ENCODE measurements around the gene AKNAD1.

Gene AKNAD1

DNA sequence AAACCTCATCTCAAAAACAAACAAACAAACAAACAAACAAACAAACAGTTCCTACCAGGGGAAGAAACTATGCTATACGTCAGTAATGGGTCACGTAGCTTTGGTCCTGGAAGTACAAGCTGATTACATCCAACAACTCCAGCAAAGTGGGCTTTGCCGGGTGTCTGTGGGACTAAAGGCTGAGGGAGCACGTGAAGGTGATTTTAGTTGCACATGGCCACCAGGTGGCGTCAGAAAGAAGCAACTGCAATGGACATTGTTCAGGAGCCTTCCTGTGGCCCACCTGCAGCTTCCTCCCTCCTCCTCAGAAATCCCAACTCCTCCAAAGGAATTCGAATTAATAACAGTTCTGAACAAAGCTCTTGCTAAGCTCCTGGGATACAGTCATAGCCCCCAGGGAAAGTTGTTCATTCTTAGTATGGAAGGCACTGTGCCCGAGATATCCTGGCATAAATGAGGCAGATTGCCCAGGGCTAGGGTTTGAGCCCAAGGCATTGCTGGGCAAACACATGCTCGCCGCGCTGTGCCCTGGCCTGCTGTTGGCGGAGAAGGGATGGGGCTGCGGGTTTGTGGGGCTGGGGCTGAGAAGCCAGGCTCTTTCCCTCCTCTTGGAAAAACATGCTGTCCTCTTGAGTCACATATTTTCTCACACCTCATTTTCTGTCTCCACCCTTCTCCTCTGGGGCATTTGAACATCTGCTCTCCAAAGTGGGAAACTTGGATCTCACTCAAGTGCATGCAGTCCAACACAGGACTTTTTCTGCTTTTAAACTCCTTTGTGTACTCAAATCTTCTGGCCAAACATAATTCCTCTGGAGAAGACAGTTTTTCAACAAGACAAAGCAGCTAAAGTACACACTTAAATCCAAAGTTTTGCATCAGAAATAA lies 28.6 kb downstream of the AKNAD1 start:
- Histone ChIP-seq H3K79me2 (no peaks in the 10 kb centered on the region), H3K4me2 (ENCODE audit: low read length) (peak overlapping the region; percentile 33), H3K27me3 (ENCODE audit: control insufficient read depth, insufficient read depth, low read length) (no peaks in the 10 kb centered on the region), H3K4me1 (peaks cover 16% of the 10 kb centered on the region), H3K9me3 (ENCODE audit: control insufficient read depth, low read length) (no peaks in the 10 kb centered on the region), H3K27ac (no peak overlapping the region), H3K36me3 (ENCODE audit: control insufficient read depth, insufficient read depth, low read length) (no peaks in the 10 kb centered on the region), H2AFZ (peak overlapping the region; percentile 53), H3K9ac (no peak overlapping the region), H3K4me3 (ENCODE audit: low read depth, low read length) (no peak overlapping the region)
- TF ChIP-seq, protein P1, sequence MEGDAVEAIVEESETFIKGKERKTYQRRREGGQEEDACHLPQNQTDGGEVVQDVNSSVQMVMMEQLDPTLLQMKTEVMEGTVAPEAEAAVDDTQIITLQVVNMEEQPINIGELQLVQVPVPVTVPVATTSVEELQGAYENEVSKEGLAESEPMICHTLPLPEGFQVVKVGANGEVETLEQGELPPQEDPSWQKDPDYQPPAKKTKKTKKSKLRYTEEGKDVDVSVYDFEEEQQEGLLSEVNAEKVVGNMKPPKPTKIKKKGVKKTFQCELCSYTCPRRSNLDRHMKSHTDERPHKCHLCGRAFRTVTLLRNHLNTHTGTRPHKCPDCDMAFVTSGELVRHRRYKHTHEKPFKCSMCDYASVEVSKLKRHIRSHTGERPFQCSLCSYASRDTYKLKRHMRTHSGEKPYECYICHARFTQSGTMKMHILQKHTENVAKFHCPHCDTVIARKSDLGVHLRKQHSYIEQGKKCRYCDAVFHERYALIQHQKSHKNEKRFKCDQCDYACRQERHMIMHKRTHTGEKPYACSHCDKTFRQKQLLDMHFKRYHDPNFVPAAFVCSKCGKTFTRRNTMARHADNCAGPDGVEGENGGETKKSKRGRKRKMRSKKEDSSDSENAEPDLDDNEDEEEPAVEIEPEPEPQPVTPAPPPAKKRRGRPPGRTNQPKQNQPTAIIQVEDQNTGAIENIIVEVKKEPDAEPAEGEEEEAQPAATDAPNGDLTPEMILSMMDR (IDR thresholded peaks at IDR 0.05), result peak; percentile 62

GRCh38 chr1:108826081-108826635 lies 30.7 kb downstream of the AKNAD1 start:
- H3K27me3 ChIP-seq (ENCODE audit: control insufficient read depth, insufficient read depth, low read length), result no peaks in the 10 kb centered on the region
- H3K79me2 ChIP-seq, result no peaks in the 10 kb centered on the region
- no peak overlapping the region for H3K4me2 ChIP-seq (ENCODE audit: low read length)
- H2AFZ ChIP-seq, result no peak overlapping the region
- no peak overlapping the region for H3K9ac ChIP-seq
- H3K36me3 ChIP-seq (ENCODE audit: control insufficient read depth, insufficient read depth, low read length), result no peaks in the 10 kb centered on the region
- peaks cover 16% of the 10 kb centered on the region for H3K4me1 ChIP-seq
- H3K27ac ChIP-seq, result no peak overlapping the region
- no peak overlapping the region for H3K4me3 ChIP-seq (ENCODE audit: low read depth, low read length)
- H3K9me3 ChIP-seq (ENCODE audit: control insufficient read depth, low read length), result no peaks in the 10 kb centered on the region
- TF ChIP-seq, protein P1 (IDR thresholded peaks at IDR 0.05), result no peak

GRCh38 chr1:108824051-108824450 lies 32.8 kb downstream of the AKNAD1 start:
- H3K36me3 ChIP-seq (ENCODE audit: control insufficient read depth, insufficient read depth, low read length), result no peaks in the 10 kb centered on the region
- H3K4me2 ChIP-seq (ENCODE audit: low read length), result no peak overlapping the region
- no peaks in the 10 kb centered on the region for H3K27me3 ChIP-seq (ENCODE audit: control insufficient read depth, insufficient read depth, low read length)
- no peak overlapping the region for H3K27ac ChIP-seq
- H3K9me3 ChIP-seq (ENCODE audit: control insufficient read depth, low read length), result no peaks in the 10 kb centered on the region
- no peaks in the 10 kb centered on the region for H3K79me2 ChIP-seq
- no peak overlapping the region for H3K4me3 ChIP-seq (ENCODE audit: low read depth, low read length)
- peaks cover 3% of the 10 kb centered on the region for H3K4me1 ChIP-seq
- H3K9ac ChIP-seq, result no peak overlapping the region
- H2AFZ ChIP-seq, result no peak overlapping the region
- TF ChIP-seq, protein P1 (IDR thresholded peaks at IDR 0.05), result no peak

GRCh38 chr1:108823632-108824031 lies 33.3 kb downstream of the AKNAD1 start:
- H3K27ac ChIP-seq, result no peak overlapping the region
- TF ChIP-seq, protein P1 (IDR thresholded peaks at IDR 0.05), result no peak
- H3K4me1 ChIP-seq, result peaks cover 3% of the 10 kb centered on the region
- no peaks in the 10 kb centered on the region for H3K79me2 ChIP-seq
- H3K4me2 ChIP-seq (ENCODE audit: low read length), result no peak overlapping the region
- no peaks in the 10 kb centered on the region for H3K9me3 ChIP-seq (ENCODE audit: control insufficient read depth, low read length)
- H3K36me3 ChIP-seq (ENCODE audit: control insufficient read depth, insufficient read depth, low read length), result no peaks in the 10 kb centered on the region
- H2AFZ ChIP-seq, result no peak overlapping the region
- H3K4me3 ChIP-seq (ENCODE audit: low read depth, low read length), result no peak overlapping the region
- H3K27me3 ChIP-seq (ENCODE audit: control insufficient read depth, insufficient read depth, low read length), result no peaks in the 10 kb centered on the region
- no peak overlapping the region for H3K9ac ChIP-seq
